ENCODE results near the gene ANKRD16. TPM values are rescaled to one million over a fixed set of nuclear protein-coding genes. Genes with fewer than 3 reads are reported as not detected.
"Not testable (repeated sequence)": the region's sequence is repeated elsewhere in the genome, so short reads cannot be mapped to it uniquely, and the experiment has no call there.

ANKRD16 gene
- total and polyA plus RNA-seq, 2 of the 13 experiments (the other 11 are each of a cell fraction or from before 2014, with no cell fraction given) = 8.0 to 11.4 TPM

DNA sequence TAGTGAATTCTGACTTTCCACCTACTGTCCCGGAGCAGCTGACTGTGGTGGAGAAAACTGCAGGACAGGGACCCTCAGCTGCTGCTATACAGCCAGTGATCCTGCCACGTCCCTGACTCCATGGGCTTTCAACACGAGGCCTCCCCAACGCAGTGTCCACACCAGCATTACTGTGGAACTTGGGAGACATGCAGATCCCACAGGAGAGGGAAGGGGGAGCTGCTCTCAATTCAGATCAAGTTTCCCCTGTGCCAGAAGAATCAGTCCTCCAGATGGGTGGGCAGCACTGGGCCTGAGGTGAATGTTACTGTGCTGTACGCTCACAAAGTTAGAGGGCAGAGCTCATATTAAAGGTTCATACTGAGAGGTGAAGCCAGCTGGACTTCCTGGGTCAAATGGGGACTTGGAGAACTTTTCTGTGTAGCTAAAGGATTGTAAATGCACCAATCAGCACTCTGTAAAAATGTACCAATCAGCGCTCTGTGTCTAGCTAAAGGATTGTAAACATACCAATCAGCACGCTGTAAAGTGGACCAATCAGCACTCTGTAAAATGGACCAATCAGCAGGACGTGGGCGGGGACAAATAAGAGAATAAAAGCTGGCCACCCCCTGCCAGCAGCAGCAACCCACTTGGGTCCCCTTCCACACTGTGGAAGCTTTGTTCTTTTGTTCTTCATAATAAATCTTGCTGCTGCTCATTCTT lies 26.6 kb downstream of the ANKRD16 start:
- CTCF ChIA-PET (ENCODE audit: low intra/inter-chr PET ratio, low total read pairs); intact Hi-C loops (cut with micrococcal nuclease; ENCODE audit: unreplicated experiment); FAIRE-seq; H4K20me1 ChIP-seq (ENCODE audit: insufficient read depth, low read length); H3K4me2 ChIP-seq (ENCODE audit: low read depth, low read length); H2AFZ ChIP-seq (ENCODE audit: low read length); H3K27me3 ChIP-seq (ENCODE audit: control insufficient read depth in 1 of 2, insufficient read depth in 2 of 2, low read length in 2 of 2); in situ Hi-C loops (cut with HindIII; ENCODE audit: extremely low pct_ligation_motif_present, low pct_unique_long_range_greater_than_20kb); H3K36me3 ChIP-seq (replicated peaks in 1 of 2; ENCODE audit: control insufficient read depth in 1 of 2, insufficient read depth in 2 of 2, low read length in 2 of 2); H3K9ac ChIP-seq (ENCODE audit: insufficient read depth, low read depth, low read length); H3K4me3 ChIP-seq (replicated peaks in 1 of 3; ENCODE audit: insufficient read depth in 1 of 3, low read depth in 2 of 3, low read length in 3 of 3); H3K9me3 ChIP-seq (ENCODE audit: low read length); BruUV-seq (replicated peaks); H3K79me2 ChIP-seq (ENCODE audit: insufficient read depth, low read length); DNase-seq (ENCODE audit: low spot score): not testable (repeated sequence)
- TF ChIP-seq NFYC (CRISPR knock-in tag; IDR thresholded peaks at IDR 0.05) = peak; percentile 60
- peak; percentile 66 for TF ChIP-seq NFYB (CRISPR knock-in tag; IDR thresholded peaks at IDR 0.05)
- POLR2A ChIA-PET = interaction anchor here (0.7 kb wide), 1 partner anchor 50 kb away, joined by 3 read pairs; the partner anchor contains the start of gene GDI2
- peak; percentile 53 for ATAC-seq
- Histone ChIP-seq H3K4me1 (ENCODE audit: insufficient read depth, low read length) (peaks cover 28% of the 10 kb centered on the region), H3K27ac (ENCODE audit: extremely low read length, insufficient read depth, low read length) (peak overlapping the region; percentile 25)
- WGBS (ENCODE audit: low lambda C conversion rate) = 100% methylated on average over 8 of the region's 9 CpGs

DNA sequence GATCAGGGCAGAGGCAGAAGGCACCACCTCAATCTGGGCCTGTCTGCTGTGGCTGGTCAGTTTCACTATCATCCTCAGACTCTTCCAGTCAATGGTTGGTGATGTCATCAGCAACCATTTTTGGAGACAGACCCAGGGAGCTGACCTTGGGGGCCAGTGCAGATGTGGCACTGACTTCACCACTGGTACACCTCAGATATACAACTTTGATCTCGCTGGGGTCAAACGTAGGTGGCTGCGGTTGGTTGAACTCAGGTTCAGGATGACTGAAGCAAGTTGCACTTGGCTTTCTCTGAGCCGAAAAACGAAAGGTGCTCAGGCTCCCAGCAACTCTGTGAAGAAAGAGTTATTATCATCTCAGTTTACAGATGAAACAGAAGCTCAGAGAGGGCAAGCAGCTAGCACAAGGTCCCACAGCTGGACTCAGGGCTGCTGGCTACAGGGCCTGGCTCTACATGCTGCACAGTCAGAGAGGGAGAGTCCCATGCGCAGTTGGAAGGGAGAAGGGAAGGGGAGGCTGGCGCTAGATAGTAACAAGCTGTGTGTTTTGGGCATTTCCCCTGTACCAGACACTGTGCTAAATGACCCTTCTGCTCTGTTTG lies 27.2 kb downstream of the ANKRD16 start:
- intact Hi-C loops (cut with micrococcal nuclease; ENCODE audit: unreplicated experiment) = no loop called here
- Histone ChIP-seq H3K9ac (ENCODE audit: insufficient read depth, low read depth, low read length) (no peak overlapping the region), H3K4me2 (ENCODE audit: low read depth, low read length) (no peak overlapping the region)
- TF ChIP-seq PHF5A (CRISPR knock-in tag; IDR thresholded peaks at IDR 0.05; ENCODE audit: low read depth, unreplicated experiment) (no peak), ZNF557 (CRISPR knock-in tag; IDR thresholded peaks at IDR 0.05) (no peak), MXI1 (IDR thresholded peaks at IDR 0.05; ENCODE audit: borderline replicate concordance, low read depth, low read length) (0 out of 3 replicates have a peak, but pooled peaks have one; percentile 4), TBX2 (CRISPR knock-in tag; IDR thresholded peaks at IDR 0.05; ENCODE audit: borderline replicate concordance) (no peak), ZNF605 (CRISPR knock-in tag; IDR thresholded peaks at IDR 0.05) (no peak), MTA1 (CRISPR knock-in tag; IDR thresholded peaks at IDR 0.05; ENCODE audit: borderline replicate concordance) (no peak), NR2F1 (CRISPR knock-in tag; IDR thresholded peaks at IDR 0.05) (peak in 1 of 2 experiments; percentile 30; a peak in 1 of 4 replicates), GTF2F1 (IDR thresholded peaks at IDR 0.05; ENCODE audit: low read length) (no peak), ZNF572 (CRISPR knock-in tag; IDR thresholded peaks at IDR 0.05) (no peak), TP53 (CRISPR knock-in tag; conservative IDR thresholded peaks at IDR 0.05) (no peak), PHF8 (CRISPR knock-in tag; IDR thresholded peaks at IDR 0.05) (no peak), PHB2 (IDR thresholded peaks at IDR 0.05; ENCODE audit: partially characterized antibody) (no peak), ZBTB38 (CRISPR knock-in tag; IDR thresholded peaks at IDR 0.05) (0 out of 2 replicates have a peak, but pooled peaks have one; percentile 37), BORCS8-MEF2B (CRISPR knock-in tag; IDR thresholded peaks at IDR 0.05) (no peak)
- TF ChIP-seq, protein P1, sequence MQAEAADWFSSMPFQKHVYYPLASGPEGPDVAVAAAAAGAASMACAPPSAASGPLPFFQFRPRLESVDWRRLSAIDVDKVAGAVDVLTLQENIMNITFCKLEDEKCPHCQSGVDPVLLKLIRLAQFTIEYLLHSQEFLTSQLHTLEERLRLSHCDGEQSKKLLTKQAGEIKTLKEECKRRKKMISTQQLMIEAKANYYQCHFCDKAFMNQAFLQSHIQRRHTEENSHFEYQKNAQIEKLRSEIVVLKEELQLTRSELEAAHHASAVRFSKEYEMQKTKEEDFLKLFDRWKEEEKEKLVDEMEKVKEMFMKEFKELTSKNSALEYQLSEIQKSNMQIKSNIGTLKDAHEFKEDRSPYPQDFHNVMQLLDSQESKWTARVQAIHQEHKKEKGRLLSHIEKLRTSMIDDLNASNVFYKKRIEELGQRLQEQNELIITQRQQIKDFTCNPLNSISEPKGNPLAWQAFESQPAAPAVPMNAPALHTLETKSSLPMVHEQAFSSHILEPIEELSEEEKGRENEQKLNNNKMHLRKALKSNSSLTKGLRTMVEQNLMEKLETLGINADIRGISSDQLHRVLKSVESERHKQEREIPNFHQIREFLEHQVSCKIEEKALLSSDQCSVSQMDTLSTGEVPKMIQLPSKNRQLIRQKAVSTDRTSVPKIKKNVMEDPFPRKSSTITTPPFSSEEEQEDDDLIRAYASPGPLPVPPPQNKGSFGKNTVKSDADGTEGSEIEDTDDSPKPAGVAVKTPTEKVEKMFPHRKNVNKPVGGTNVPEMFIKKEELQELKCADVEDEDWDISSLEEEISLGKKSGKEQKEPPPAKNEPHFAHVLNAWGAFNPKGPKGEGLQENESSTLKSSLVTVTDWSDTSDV (CRISPR knock-in tag; IDR thresholded peaks at IDR 0.05) = no peak

More for the DNA sequence above, 27.2 kb downstream of the ANKRD16 start:
- ChIA-PET CTCF (ENCODE audit: low intra/inter-chr PET ratio, low total read pairs) (no interaction called here), POLR2A (interaction anchor here (0.7 to 1.5 kb wide), 2 partner anchors 26 to 49 kb away, joined by 3 to 6 read pairs; partner anchors contain the start of gene GDI2)
- ATAC-seq (peak; percentile 17), DNase-seq (ENCODE audit: low spot score) (peak; percentile 28), FAIRE-seq (no peak)
- Histone ChIP-seq H3K9me3 (ENCODE audit: low read length) (no peaks in the 10 kb centered on the region), H3K27me3 (ENCODE audit: control insufficient read depth in 1 of 2, insufficient read depth in 2 of 2, low read length in 2 of 2) (no peaks in the 10 kb centered on the region), H3K79me2 (ENCODE audit: insufficient read depth, low read length) (no peaks in the 10 kb centered on the region), H2AFZ (ENCODE audit: low read length) (no peak overlapping the region), H3K27ac (ENCODE audit: extremely low read length, insufficient read depth, low read length) (peak overlapping the region; percentile 50), H3K36me3 (replicated peaks in 1 of 2; ENCODE audit: control insufficient read depth in 1 of 2, insufficient read depth in 2 of 2, low read length in 2 of 2) (no peaks in the 10 kb centered on the region), H3K4me3 (replicated peaks in 1 of 3; ENCODE audit: insufficient read depth in 1 of 3, low read depth in 2 of 3, low read length in 3 of 3) (no peak overlapping the region), H4K20me1 (ENCODE audit: insufficient read depth, low read length) (no peaks in the 10 kb centered on the region), H3K4me1 (ENCODE audit: insufficient read depth, low read length) (peaks cover 28% of the 10 kb centered on the region)
- 86% methylated on average over 7 of the region's 7 CpGs for WGBS (ENCODE audit: low lambda C conversion rate)
- BruUV-seq (replicated peaks) = no TSS peak
- in situ Hi-C loops (cut with HindIII; ENCODE audit: extremely low pct_ligation_motif_present, low pct_unique_long_range_greater_than_20kb) = no loop called here
